PC-3 (cell line): ENCODE results near the gene KATNAL1.

ENCODE experiments used
- CTCF ChIP-seq: fragments of 300-600 bp; sonication (generic); conservative IDR thresholded peaks from 2 replicates; pipeline ENCODE4 v1.5.1; 2017; ENCODE audit warnings: antibody characterized with exemption, low read depth, mild to moderate bottlenecking, low read length
- EZH2 ChIP-seq: fragments of 300-600 bp; sonication (generic); IDR thresholded peaks from one replicate; pipeline ENCODE4 v1.6.1; 2017; ENCODE audit warnings: antibody characterized with exemption, mild to moderate bottlenecking, low read length; ENCODE audit not compliant: unreplicated experiment

GRCh38 chr13:30303269-30303668 is 4.1 kb downstream of the KATNAL1 start:
- TF ChIP-seq CTCF (no peak), EZH2 (no peak)
